ENCODE data around the gene TECR.

Gene TECR

GRCh38 chr19:14565765-14566711 lies 36.6 kb downstream of the TECR start:
- no peak for TF ChIP-seq TAF1 (IDR thresholded peaks at IDR 0.05; ENCODE audit: borderline replicate concordance, low read depth, low read length)
- no peak for TF ChIP-seq POLR2AphosphoS5 (IDR thresholded peaks at IDR 0.05; ENCODE audit: low read depth, low read length)
- no peak for TF ChIP-seq POLR2A (IDR thresholded peaks at IDR 0.05; ENCODE audit: low read depth, low read length)
- FAIRE-seq = no peak

GRCh38 chr19:14566712-14567077 lies 37.3 kb downstream of the TECR start:
- TF ChIP-seq POLR2A (IDR thresholded peaks at IDR 0.05; ENCODE audit: low read depth, low read length) (no peak), TAF1 (IDR thresholded peaks at IDR 0.05; ENCODE audit: borderline replicate concordance, low read depth, low read length) (no peak), POLR2AphosphoS5 (IDR thresholded peaks at IDR 0.05; ENCODE audit: low read depth, low read length) (no peak)
- FAIRE-seq (no peak), DNase-seq (ENCODE audit: insufficient read length) (no peak)

More at GRCh38 chr19:14565765-14566711, 36.6 kb downstream of the TECR start:
- no peak for DNase-seq (ENCODE audit: insufficient read length)

- no peak for DNase-seq (ENCODE audit: insufficient read length)
- FAIRE-seq = no peak
- TF ChIP-seq TAF1 (IDR thresholded peaks at IDR 0.05; ENCODE audit: borderline replicate concordance, low read depth, low read length) (no peak), POLR2AphosphoS5 (IDR thresholded peaks at IDR 0.05; ENCODE audit: low read depth, low read length) (no peak), POLR2A (IDR thresholded peaks at IDR 0.05; ENCODE audit: low read depth, low read length) (no peak)
Observed at GRCh38 chr19:14567079-14567478, 37.7 kb downstream of the TECR start.

- FAIRE-seq (no peak), DNase-seq (ENCODE audit: insufficient read length) (no peak)
- TF ChIP-seq POLR2AphosphoS5 (IDR thresholded peaks at IDR 0.05; ENCODE audit: low read depth, low read length) (no peak), TAF1 (IDR thresholded peaks at IDR 0.05; ENCODE audit: borderline replicate concordance, low read depth, low read length) (no peak), POLR2A (IDR thresholded peaks at IDR 0.05; ENCODE audit: low read depth, low read length) (no peak)
Observed at GRCh38 chr19:14570864-14571527, 41.6 kb downstream of the TECR start.

- DNase-seq (ENCODE audit: insufficient read length) (peak; percentile 83), FAIRE-seq (peak; percentile 90)
- TF ChIP-seq TAF1 (IDR thresholded peaks at IDR 0.05; ENCODE audit: borderline replicate concordance, low read depth, low read length) (no peak), POLR2AphosphoS5 (IDR thresholded peaks at IDR 0.05; ENCODE audit: low read depth, low read length) (peak; percentile 82), POLR2A (IDR thresholded peaks at IDR 0.05; ENCODE audit: low read depth, low read length) (peak; percentile 86)
Observed at GRCh38 chr19:14571695-14572490, 42.5 kb downstream of the TECR start, which contains the start of gene NDUFB7. Gene NDUFB7, minus strand, starts transcription at chr19:14572066. Its CDS starts 66 bp downstream, at chr19:14572000.

- FAIRE-seq (no peak), DNase-seq (ENCODE audit: insufficient read length) (no peak)
- TF ChIP-seq POLR2AphosphoS5 (IDR thresholded peaks at IDR 0.05; ENCODE audit: low read depth, low read length) (no peak), TAF1 (IDR thresholded peaks at IDR 0.05; ENCODE audit: borderline replicate concordance, low read depth, low read length) (no peak), POLR2A (IDR thresholded peaks at IDR 0.05; ENCODE audit: low read depth, low read length) (no peak)
Observed at GRCh38 chr19:14575428-14575980, 46.1 kb downstream of the TECR start.

- DNase-seq (ENCODE audit: insufficient read length) (no peak), FAIRE-seq (no peak)
- TF ChIP-seq POLR2AphosphoS5 (IDR thresholded peaks at IDR 0.05; ENCODE audit: low read depth, low read length) (no peak), TAF1 (IDR thresholded peaks at IDR 0.05; ENCODE audit: borderline replicate concordance, low read depth, low read length) (no peak), POLR2A (IDR thresholded peaks at IDR 0.05; ENCODE audit: low read depth, low read length) (no peak)
Observed at GRCh38 chr19:14576363-14576762, 47.0 kb downstream of the TECR start.

- DNase-seq (ENCODE audit: insufficient read length) (no peak), FAIRE-seq (no peak)
- no peak for TF ChIP-seq TAF1 (IDR thresholded peaks at IDR 0.05; ENCODE audit: borderline replicate concordance, low read depth, low read length)
- TF ChIP-seq POLR2A (IDR thresholded peaks at IDR 0.05; ENCODE audit: low read depth, low read length) = no peak
- no peak for TF ChIP-seq POLR2AphosphoS5 (IDR thresholded peaks at IDR 0.05; ENCODE audit: low read depth, low read length)
Observed at GRCh38 chr19:14577264-14577663, 47.9 kb downstream of the TECR start.

GRCh38 chr19:14577885-14578427 lies 48.6 kb downstream of the TECR start:
- DNase-seq (ENCODE audit: insufficient read length) = no peak
- FAIRE-seq = peak; percentile 91
- TF ChIP-seq POLR2AphosphoS5 (IDR thresholded peaks at IDR 0.05; ENCODE audit: low read depth, low read length) (no peak), POLR2A (IDR thresholded peaks at IDR 0.05; ENCODE audit: low read depth, low read length) (no peak), TAF1 (IDR thresholded peaks at IDR 0.05; ENCODE audit: borderline replicate concordance, low read depth, low read length) (no peak)

- DNase-seq (ENCODE audit: insufficient read length) = no peak
- TF ChIP-seq TAF1 (IDR thresholded peaks at IDR 0.05; ENCODE audit: borderline replicate concordance, low read depth, low read length) (no peak), POLR2A (IDR thresholded peaks at IDR 0.05; ENCODE audit: low read depth, low read length) (no peak), POLR2AphosphoS5 (IDR thresholded peaks at IDR 0.05; ENCODE audit: low read depth, low read length) (no peak)
Observed at GRCh38 chr19:14580623-14581237, 51.3 kb downstream of the TECR start.

More at GRCh38 chr19:14580623-14581237, 51.3 kb downstream of the TECR start:
- peak; percentile 74 for FAIRE-seq
